Measurements from ENCODE around the gene CDH1.

- TF ChIP-seq CTCF (IDR thresholded peaks at IDR 0.05): no peak
- TF ChIP-seq YY1 (IDR thresholded peaks at IDR 0.05; ENCODE audit: low read depth): no peak
- no peak for TF ChIP-seq TEAD4 (IDR thresholded peaks at IDR 0.05; ENCODE audit: borderline replicate concordance, insufficient read depth)
- no peak for TF ChIP-seq TCF12 (IDR thresholded peaks at IDR 0.05)
- TF ChIP-seq POLR2AphosphoS5 (IDR thresholded peaks at IDR 0.05; ENCODE audit: low read depth, low read length): no peak
- no peak for TF ChIP-seq EP300 (IDR thresholded peaks at IDR 0.05; ENCODE audit: borderline replicate concordance in 1 of 2, low read depth in 1 of 2, low read length in 1 of 2)
- TF ChIP-seq RFX5 (IDR thresholded peaks at IDR 0.05; ENCODE audit: low read length): no peak
Measured at GRCh38 chr16:68717684-68718083, 19.4 kb upstream of the CDH1 start.

Data from SK-N-SH (cell line).